ENCODE measurements around the gene ARHGAP42.
"Not testable (repeated sequence)": the region's sequence is repeated elsewhere in the genome, so short reads cannot be mapped to it uniquely, and the experiment has no call there.

The ARHGAP42 gene

GRCh38 chr11:100895449-100895848 is 208.4 kb downstream of the ARHGAP42 start:
- TF ChIP-seq SPI1 (IDR thresholded peaks at IDR 0.05; ENCODE audit: low read depth, low read length) = no peak
- TF ChIP-seq POLR2A (IDR thresholded peaks at IDR 0.05; ENCODE audit: low read depth, low read length) = no peak
- TF ChIP-seq POLR2AphosphoS5 (IDR thresholded peaks at IDR 0.05; ENCODE audit: low read depth, low read length) = no peak
- no peak for DNase-seq (ENCODE audit: insufficient read length, low spot score)
- no peak for FAIRE-seq

GRCh38 chr11:100895976-100896375 is 208.9 kb downstream of the ARHGAP42 start:
- not testable (repeated sequence) for FAIRE-seq; DNase-seq (ENCODE audit: insufficient read length, low spot score)

- FAIRE-seq; DNase-seq (ENCODE audit: insufficient read length, low spot score): not testable (repeated sequence)
Observed at GRCh38 chr11:100901471-100901870, 214.4 kb downstream of the ARHGAP42 start.

- TF ChIP-seq PAX5 (IDR thresholded peaks at IDR 0.05; ENCODE audit: insufficient read depth, low read length, severe bottlenecking) (no peak), SPI1 (IDR thresholded peaks at IDR 0.05; ENCODE audit: low read depth, low read length) (no peak), POU2F2 (IDR thresholded peaks at IDR 0.05; ENCODE audit: low read depth, low read length) (no peak), POLR2A (IDR thresholded peaks at IDR 0.05; ENCODE audit: low read depth, low read length) (no peak), TAF1 (IDR thresholded peaks at IDR 0.05; ENCODE audit: low read depth, low read length) (no peak), POLR2AphosphoS5 (IDR thresholded peaks at IDR 0.05; ENCODE audit: low read depth, low read length) (no peak)
- no peak for DNase-seq (ENCODE audit: insufficient read length, low spot score)
- no peak for FAIRE-seq
Observed at GRCh38 chr11:100902454-100903141, 215.5 kb downstream of the ARHGAP42 start.

GRCh38 chr11:100903284-100903683 is 216.2 kb downstream of the ARHGAP42 start:
- DNase-seq (ENCODE audit: insufficient read length, low spot score) (no peak), FAIRE-seq (no peak)
- TF ChIP-seq TAF1 (IDR thresholded peaks at IDR 0.05; ENCODE audit: low read depth, low read length) (no peak), POLR2A (IDR thresholded peaks at IDR 0.05; ENCODE audit: low read depth, low read length) (no peak), POU2F2 (IDR thresholded peaks at IDR 0.05; ENCODE audit: low read depth, low read length) (no peak), POLR2AphosphoS5 (IDR thresholded peaks at IDR 0.05; ENCODE audit: low read depth, low read length) (no peak), PAX5 (IDR thresholded peaks at IDR 0.05; ENCODE audit: insufficient read depth, low read length, severe bottlenecking) (no peak), SPI1 (IDR thresholded peaks at IDR 0.05; ENCODE audit: low read depth, low read length) (no peak)

- no peak for FAIRE-seq
- DNase-seq (ENCODE audit: insufficient read length, low spot score) = no peak
- TF ChIP-seq TAF1 (IDR thresholded peaks at IDR 0.05; ENCODE audit: low read depth, low read length) (no peak), POU2F2 (IDR thresholded peaks at IDR 0.05; ENCODE audit: low read depth, low read length) (no peak), POLR2AphosphoS5 (IDR thresholded peaks at IDR 0.05; ENCODE audit: low read depth, low read length) (no peak), SPI1 (IDR thresholded peaks at IDR 0.05; ENCODE audit: low read depth, low read length) (no peak), POLR2A (IDR thresholded peaks at IDR 0.05; ENCODE audit: low read depth, low read length) (no peak), PAX5 (IDR thresholded peaks at IDR 0.05; ENCODE audit: insufficient read depth, low read length, severe bottlenecking) (no peak)
Observed at GRCh38 chr11:100905684-100906083, 218.6 kb downstream of the ARHGAP42 start.

- no peak for TF ChIP-seq TAF1 (IDR thresholded peaks at IDR 0.05; ENCODE audit: low read depth, low read length)
- TF ChIP-seq POU2F2 (IDR thresholded peaks at IDR 0.05; ENCODE audit: low read depth, low read length) = no peak
- TF ChIP-seq PAX5 (IDR thresholded peaks at IDR 0.05; ENCODE audit: insufficient read depth, low read length, severe bottlenecking) = no peak
- no peak for TF ChIP-seq POLR2A (IDR thresholded peaks at IDR 0.05; ENCODE audit: low read depth, low read length)
- TF ChIP-seq SPI1 (IDR thresholded peaks at IDR 0.05; ENCODE audit: low read depth, low read length) = no peak
- TF ChIP-seq POLR2AphosphoS5 (IDR thresholded peaks at IDR 0.05; ENCODE audit: low read depth, low read length) = no peak
- DNase-seq (ENCODE audit: insufficient read length, low spot score) (no peak), FAIRE-seq (no peak)
Observed at GRCh38 chr11:100908746-100909145, 221.7 kb downstream of the ARHGAP42 start.

GRCh38 chr11:100910808-100911207 is 223.7 kb downstream of the ARHGAP42 start:
- FAIRE-seq (peak; percentile 85), DNase-seq (ENCODE audit: insufficient read length, low spot score) (no peak)
- TF ChIP-seq TAF1 (IDR thresholded peaks at IDR 0.05; ENCODE audit: low read depth, low read length) (no peak), SPI1 (IDR thresholded peaks at IDR 0.05; ENCODE audit: low read depth, low read length) (no peak), POLR2AphosphoS5 (IDR thresholded peaks at IDR 0.05; ENCODE audit: low read depth, low read length) (no peak), POLR2A (IDR thresholded peaks at IDR 0.05; ENCODE audit: low read depth, low read length) (no peak), POU2F2 (IDR thresholded peaks at IDR 0.05; ENCODE audit: low read depth, low read length) (no peak), PAX5 (IDR thresholded peaks at IDR 0.05; ENCODE audit: insufficient read depth, low read length, severe bottlenecking) (no peak)

- FAIRE-seq (no peak), DNase-seq (ENCODE audit: insufficient read length, low spot score) (no peak)
- TF ChIP-seq PAX5 (IDR thresholded peaks at IDR 0.05; ENCODE audit: insufficient read depth, low read length, severe bottlenecking) (no peak), POU2F2 (IDR thresholded peaks at IDR 0.05; ENCODE audit: low read depth, low read length) (no peak), TAF1 (IDR thresholded peaks at IDR 0.05; ENCODE audit: low read depth, low read length) (no peak), SPI1 (IDR thresholded peaks at IDR 0.05; ENCODE audit: low read depth, low read length) (no peak), POLR2AphosphoS5 (IDR thresholded peaks at IDR 0.05; ENCODE audit: low read depth, low read length) (no peak), POLR2A (IDR thresholded peaks at IDR 0.05; ENCODE audit: low read depth, low read length) (no peak)
Observed at GRCh38 chr11:100914415-100915110, 227.5 kb downstream of the ARHGAP42 start.
